Pancreas (tissue), 10 donors: ENCODE data around the gene MAD2L2. TPM values are rescaled to one million over a fixed set of nuclear protein-coding genes. Genes with fewer than 3 reads are reported as not detected.

ENCODE experiments used
- ATAC-seq, 4 donors: fragments of 200-7000 bp; cut with Tn5 transposase; one replicate each; pipeline versions ENCODE4 v1.8.0 to v1.9.1; 2020; ENCODE audit warnings: mild to moderate bottlenecking in 4 of 4, moderate library complexity in 4 of 4
- DNase-seq, 6 donors: peaks; one replicate each; pipeline ENCODE4 v3.0.0-alpha.2; 2020
- FAIRE-seq: peaks from 2 replicates; lab custom pipeline; 2012; peaks lifted over from hg19 to GRCh38; lab: Jason Lieb, UNC
- H3K27ac ChIP-seq, 4 donors: fragments of 200-600 bp; sonication (generic); 1 replicate in 3 of 4; 2 replicates in 1 of 4; pipeline versions ENCODE4 v1.5.0 to v1.8.0; 2020
- H3K27me3 ChIP-seq, 4 donors: fragments of 200-600 bp; one replicate each; pipeline ENCODE4 v1.8.0; 2021
- H3K36me3 ChIP-seq, 3 donors: fragments of 200-600 bp; sonication (generic) in 1 of 3; one replicate each; pipeline versions ENCODE4 v1.5.0 to v1.8.0; 2020 to 2021
- H3K4me1 ChIP-seq, 3 donors: fragments of 200-600 bp; one replicate each; pipeline ENCODE4 v1.8.0; 2021
- H3K4me3 ChIP-seq, 4 donors: fragments of 200-600 bp; sonication (generic) in 2 of 4; one replicate each; pipeline versions ENCODE4 v1.5.0 to v1.8.0; 2020 to 2021
- H3K9me3 ChIP-seq, 4 donors: fragments of 200-600 bp; one replicate each; pipeline ENCODE4 v1.8.0; 2021
- CTCF ChIP-seq, 4 donors: fragments of 200-600 bp; sonication (generic) in 3 of 4; IDR thresholded peaks; one replicate each; pipeline versions ENCODE4 v1.5.0 to v1.8.0; 2021; ENCODE audit warnings: antibody characterized with exemption in 4 of 4
- WGBS, 2 donors: extraction: QIAGEN DNeasy Blood & Tissue Kit; methylation state at CpG; one replicate each; pipeline ENCODE4 v1.1.7; 2013; 5-methylcytosine and 5-hydroxymethylcytosine counted together
- intact Hi-C, 3 donors: fragments of 100-400 bp; cut with DNase I; formaldehyde crosslinking; loops; one replicate each; pipeline versions ENCODE4 v1.11.1 to v1.14.2; 2022
- polyA plus RNA-seq, 2 donors: library from polyadenylated mRNA; stranded (reverse); fragments of 200-250 nt; gene quantifications; one replicate each; pipeline ENCODE4 v1.2.3, GENCODE V29; 2013
- total RNA-seq, 6 donors: library from RNA; stranded (reverse); fragmentation: NEBNext Ultra II Directional in 4 of 6; extraction: Animal tissue kit (Norgen Biotek cat#: 25700) in 4 of 6; gene quantifications; one replicate each; pipeline versions ENCODE4 v1.2.1 to v1.2.4, GENCODE V29; 2021 to 2023
- donor health status: healthy with polysubstance abuse.
- donor health status: DM: no; HTN: no; CAD: no; lungs with moderate emphysema.
- donor health status: DM: no; HTN: no; CAD: no.
- donor health status: control.
- donor health status: control.
- donor health status: Bipolar disorder and iron deficiency.
- donor health status: DM: yes; HTN: yes; CAD: no.
- donor health status: DM: no; HTN: no; CAD: no.
- donor health status: DM: no; HTN: no; CAD: no.
- donor health status: DM: yes; HTN: yes; CAD: no.

Gene MAD2L2
- total and polyA plus RNA-seq, 8 donors = 15.6 to 27.0 (median 22.4) TPM

GRCh38 chr1:11685210-11685752 is 4.3 kb upstream of the MAD2L2 start:
- Histone ChIP-seq H3K27ac (no peak overlapping the region), H3K9me3 (no peaks in the 10 kb centered on the region), H3K27me3 (peaks cover 0 to 6% (median 0%) of the 10 kb centered on the region in 4 donors), H3K4me1 (peaks cover 0 to under 1% (median under 1%) of the 10 kb centered on the region in 3 donors), H3K4me3 (no peak overlapping the region), H3K36me3 (no peaks in the 10 kb centered on the region)
- ATAC-seq (no peak), FAIRE-seq (no peak), DNase-seq (no peak)
- no peak for TF ChIP-seq CTCF (IDR thresholded peaks at IDR 0.05)
- 79 to 91% methylated on average over 7 of the region's 7 CpGs for WGBS, 2 donors
- intact Hi-C loops = no loop called here

GRCh38 chr1:11684070-11684469 is 3.1 kb upstream of the MAD2L2 start:
- Histone ChIP-seq H3K27ac (no peak overlapping the region), H3K9me3 (no peaks in the 10 kb centered on the region), H3K36me3 (no peaks in the 10 kb centered on the region), H3K27me3 (no peaks in the 10 kb centered on the region), H3K4me3 (no peak overlapping the region), H3K4me1 (peaks cover 0 to 6% (median 0%) of the 10 kb centered on the region in 3 donors)
- WGBS, 2 donors = 54 to 61% methylated on average over 7 of the region's 7 CpGs
- ATAC-seq = no peak
- DNase-seq = no peak
- TF ChIP-seq CTCF (IDR thresholded peaks at IDR 0.05) = no peak
- no peak for FAIRE-seq
- intact Hi-C loops = no loop called here

GRCh38 chr1:11682799-11683198 is 1.9 kb upstream of the MAD2L2 start:
- Histone ChIP-seq H3K4me1 (peaks cover 0 to 6% (median 0%) of the 10 kb centered on the region in 3 donors), H3K36me3 (no peaks in the 10 kb centered on the region), H3K4me3 (no peak overlapping the region), H3K27ac (no peak overlapping the region), H3K9me3 (no peaks in the 10 kb centered on the region), H3K27me3 (no peaks in the 10 kb centered on the region)
- ATAC-seq = no peak
- DNase-seq = no peak
- intact Hi-C loops = no loop called here
- 31 to 44% methylated on average over 1 of the region's 1 CpG for WGBS, 2 donors
- TF ChIP-seq CTCF (IDR thresholded peaks at IDR 0.05) = no peak
- no peak for FAIRE-seq

- ATAC-seq (no peak), FAIRE-seq (no peak), DNase-seq (no peak)
- H3K27ac ChIP-seq = no peak overlapping the region
- H3K9me3 ChIP-seq = no peaks in the 10 kb centered on the region
- 29 to 31% methylated on average over 7 of the region's 7 CpGs for WGBS, 2 donors
- no peak overlapping the region for H3K4me3 ChIP-seq
- TF ChIP-seq CTCF (IDR thresholded peaks at IDR 0.05) = no peak
- no peaks in the 10 kb centered on the region for H3K36me3 ChIP-seq
- no peaks in the 10 kb centered on the region for H3K27me3 ChIP-seq
- H3K4me1 ChIP-seq = peaks cover 0 to 6% (median 0%) of the 10 kb centered on the region in 3 donors
- intact Hi-C loops = no loop called here
These were observed 1.4 kb upstream of the MAD2L2 start for GRCh38 chr1:11682287-11682771.
